GM12874 (cell line): ENCODE data around the gene HBEGF.
A peak's percentile ranks its signal among the peaks of the same experiment; 100 is the strongest.

Experiments
- TF ChIP-seq, protein P1 (sequence below): IDR thresholded peaks from 2 replicates; pipeline ENCODE4 v1.5.1; 2011; ENCODE audit warnings: low read depth, mild to moderate bottlenecking, control low read depth, low read length, moderate library complexity; ENCODE audit not compliant: insufficient read depth

HBEGF gene

DNA sequence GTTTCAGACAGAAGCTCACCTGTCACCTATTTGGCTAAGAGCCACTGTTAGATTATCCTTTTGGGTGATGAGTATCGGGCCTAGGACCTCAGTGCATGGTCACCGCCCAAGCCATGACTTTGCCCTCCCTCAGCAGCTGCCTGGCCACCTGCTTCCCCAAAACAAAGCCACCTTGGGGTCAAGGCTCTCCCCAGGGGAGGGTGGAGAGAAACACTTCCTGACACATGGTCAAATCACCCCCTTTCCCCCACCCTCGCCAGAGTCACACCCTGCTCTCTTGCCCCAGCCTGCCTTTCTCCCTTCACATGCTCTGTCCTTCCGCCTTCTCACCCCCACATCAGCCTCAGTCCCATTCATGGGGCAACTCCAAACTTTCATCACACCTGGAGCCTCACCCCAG, 1.7 kb upstream of the HBEGF start:
- TF ChIP-seq, protein P1, sequence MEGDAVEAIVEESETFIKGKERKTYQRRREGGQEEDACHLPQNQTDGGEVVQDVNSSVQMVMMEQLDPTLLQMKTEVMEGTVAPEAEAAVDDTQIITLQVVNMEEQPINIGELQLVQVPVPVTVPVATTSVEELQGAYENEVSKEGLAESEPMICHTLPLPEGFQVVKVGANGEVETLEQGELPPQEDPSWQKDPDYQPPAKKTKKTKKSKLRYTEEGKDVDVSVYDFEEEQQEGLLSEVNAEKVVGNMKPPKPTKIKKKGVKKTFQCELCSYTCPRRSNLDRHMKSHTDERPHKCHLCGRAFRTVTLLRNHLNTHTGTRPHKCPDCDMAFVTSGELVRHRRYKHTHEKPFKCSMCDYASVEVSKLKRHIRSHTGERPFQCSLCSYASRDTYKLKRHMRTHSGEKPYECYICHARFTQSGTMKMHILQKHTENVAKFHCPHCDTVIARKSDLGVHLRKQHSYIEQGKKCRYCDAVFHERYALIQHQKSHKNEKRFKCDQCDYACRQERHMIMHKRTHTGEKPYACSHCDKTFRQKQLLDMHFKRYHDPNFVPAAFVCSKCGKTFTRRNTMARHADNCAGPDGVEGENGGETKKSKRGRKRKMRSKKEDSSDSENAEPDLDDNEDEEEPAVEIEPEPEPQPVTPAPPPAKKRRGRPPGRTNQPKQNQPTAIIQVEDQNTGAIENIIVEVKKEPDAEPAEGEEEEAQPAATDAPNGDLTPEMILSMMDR = no peak

DNA sequence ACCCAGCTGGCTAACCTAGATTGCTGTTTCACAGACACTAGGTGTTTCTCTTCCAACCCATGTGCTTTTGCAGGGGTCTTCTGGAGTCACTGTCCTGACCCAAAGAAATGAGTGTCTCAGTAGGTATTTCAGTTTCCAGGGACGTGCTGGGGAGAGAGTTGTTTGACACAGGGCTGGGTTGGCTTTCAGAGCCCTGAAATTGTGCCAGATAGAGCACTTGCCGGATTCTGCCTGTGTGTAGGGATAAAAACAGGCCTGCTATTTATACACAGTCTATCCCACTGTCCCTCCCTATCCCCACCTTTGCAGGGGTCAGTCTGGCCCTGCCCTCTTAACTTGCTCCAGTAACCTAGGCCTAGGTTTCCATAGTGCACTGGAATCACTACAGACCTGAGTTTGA, 957 bp upstream of the HBEGF start:
- TF ChIP-seq, protein P1 = no peak

DNA sequence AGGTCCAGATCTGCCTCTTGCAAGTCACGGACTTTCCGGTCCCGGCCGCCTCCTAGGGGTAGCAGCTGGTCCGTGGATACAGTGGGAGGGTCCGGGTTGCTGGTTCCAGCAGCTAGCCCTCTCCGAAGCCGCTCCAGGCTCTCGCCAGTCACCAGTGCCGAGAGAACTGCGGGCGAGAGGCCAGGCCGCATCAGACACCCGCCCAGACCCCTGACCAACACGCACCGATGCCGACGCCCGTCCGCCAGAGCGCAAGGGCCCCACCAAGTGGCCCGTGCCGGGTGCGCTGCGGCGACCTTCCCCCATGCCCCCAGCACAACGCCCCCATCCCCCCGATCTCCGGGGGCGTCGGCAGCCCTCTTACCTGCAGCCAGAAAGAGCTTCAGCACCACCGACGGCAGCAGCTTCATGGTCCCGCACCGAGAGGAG, 470 bp downstream of the HBEGF start:
- TF ChIP-seq, protein P1 = peak; percentile 50

DNA sequence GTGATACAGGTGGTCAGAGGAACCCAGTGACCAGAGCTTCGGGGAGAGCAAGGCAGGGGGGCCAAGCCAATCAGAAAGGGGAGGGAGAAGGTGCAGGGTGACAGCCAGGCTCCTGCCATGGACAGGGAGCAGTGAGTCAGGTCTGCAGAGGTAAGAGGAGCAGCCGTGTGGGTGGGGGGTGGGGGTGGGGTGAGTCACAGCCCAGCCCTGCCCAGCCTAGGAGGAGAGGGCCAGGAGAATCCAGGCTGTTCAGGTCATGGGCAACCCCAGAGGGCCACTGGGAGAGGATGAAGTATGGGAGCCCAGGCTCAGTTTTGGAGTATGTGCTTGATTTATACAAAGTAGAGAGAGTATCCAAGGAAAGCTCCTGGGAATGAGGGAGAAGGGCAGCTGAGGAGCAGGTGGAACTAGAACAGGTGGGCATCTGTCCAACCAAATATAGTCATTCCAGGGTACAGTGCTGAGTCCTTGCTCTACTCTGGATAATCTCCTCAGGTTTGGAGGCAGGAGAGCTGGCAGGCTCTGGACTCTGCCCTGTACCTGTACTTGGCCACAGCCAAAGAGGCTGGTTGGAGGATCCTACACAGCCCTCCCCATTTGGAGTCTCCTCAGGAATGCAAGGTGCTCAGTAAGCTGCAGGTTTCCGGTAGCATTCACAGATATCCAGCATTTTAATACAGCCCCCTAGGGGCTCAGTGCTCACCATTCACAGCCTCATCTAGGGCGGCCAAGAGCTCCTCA, 1.6 kb downstream of the HBEGF start:
- TF ChIP-seq, protein P1 = no peak

DNA sequence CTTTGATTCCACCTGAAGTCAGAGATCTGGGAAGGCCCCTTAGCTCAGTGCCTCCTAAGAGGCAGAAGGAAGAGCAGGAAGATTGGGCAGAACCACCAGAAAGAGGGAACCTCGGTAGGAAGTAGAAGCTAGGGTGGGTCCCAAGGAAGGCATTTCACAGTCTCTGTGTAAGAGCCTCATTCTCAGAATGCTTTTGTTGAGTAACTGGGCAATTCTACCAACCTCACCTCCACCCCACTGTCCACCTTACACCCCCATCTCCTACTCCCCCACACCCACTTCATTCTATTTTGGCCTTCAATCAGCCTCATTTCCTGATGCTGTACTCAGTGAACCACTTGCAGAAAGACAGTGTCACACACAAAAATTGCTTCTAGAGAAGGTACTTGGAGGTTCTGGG, 3.5 kb downstream of the HBEGF start:
- TF ChIP-seq, protein P1 = no peak

DNA sequence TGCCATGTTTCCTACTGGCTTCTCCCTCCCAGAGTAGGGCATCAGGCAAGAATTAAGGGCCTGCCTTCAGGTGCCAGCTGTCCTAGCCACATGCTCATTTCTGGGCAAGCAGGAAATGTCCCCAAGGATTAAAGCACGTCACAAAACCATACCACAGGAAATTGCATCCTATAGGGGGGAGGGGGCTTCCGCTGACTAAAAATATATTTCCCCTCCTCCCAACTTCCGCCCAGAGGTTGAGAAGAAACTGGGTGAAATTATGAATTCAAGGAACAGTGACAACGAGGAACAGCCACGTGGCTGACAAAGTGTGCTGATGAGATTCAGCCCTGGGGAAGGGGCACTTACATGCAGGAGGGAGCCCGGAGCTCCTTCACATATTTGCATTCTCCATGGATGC, 4.1 kb downstream of the HBEGF start:
- TF ChIP-seq, protein P1 = no peak

DNA sequence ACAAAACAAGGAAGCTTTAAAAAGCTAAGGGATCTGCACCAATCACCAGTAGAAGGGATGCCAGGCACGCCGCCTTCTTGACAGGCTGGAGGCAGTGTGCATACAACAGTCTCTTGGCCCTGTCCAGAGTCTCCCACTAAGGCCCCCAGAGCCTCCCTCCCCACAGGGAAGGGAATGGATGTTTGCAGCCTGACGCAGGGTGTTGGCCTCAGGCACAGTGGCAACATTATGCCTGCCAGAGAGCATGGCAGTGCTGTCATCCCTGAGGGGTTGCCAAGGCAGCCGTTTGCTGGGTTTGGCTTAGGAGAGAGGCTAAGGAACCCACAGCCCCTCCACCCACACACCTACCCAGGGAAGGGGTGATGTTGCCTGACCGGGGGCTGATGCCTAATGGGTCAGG, 4.8 kb downstream of the HBEGF start:
- TF ChIP-seq, protein P1 = no peak
